ENCODE measurements around the gene UBA3. TPM values are rescaled to one million over a fixed set of nuclear protein-coding genes. Genes with fewer than 3 reads are reported as not detected.

UBA3 gene
- total RNA-seq, 4 donors from 2014 or later: 39.1 to 78.8 (median 42.6) TPM

DNA sequence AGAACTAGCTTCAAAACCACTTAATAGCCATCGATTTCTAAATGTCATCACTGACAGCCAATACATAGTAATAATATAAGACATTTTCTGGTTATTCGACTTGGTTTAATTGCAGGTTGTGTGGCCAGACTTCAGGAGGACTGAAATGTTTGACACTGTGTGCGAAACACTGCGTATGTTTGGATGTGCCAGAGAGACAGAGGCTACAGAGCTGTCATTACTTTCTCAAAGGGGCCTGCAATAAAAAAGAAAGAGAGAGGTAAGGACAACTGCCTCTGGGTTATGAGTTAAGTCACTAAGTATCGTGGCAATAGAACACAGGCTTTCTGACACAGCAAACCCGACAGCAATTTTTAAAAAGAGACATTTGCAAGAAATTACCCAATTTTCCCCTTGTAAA, 41.3 kb upstream of the UBA3 start:
- DNase-seq (ENCODE audit: low spot score) (no peak), ATAC-seq (ENCODE audit: low FRiP score) (no peak)
- TF ChIP-seq, protein P1, sequence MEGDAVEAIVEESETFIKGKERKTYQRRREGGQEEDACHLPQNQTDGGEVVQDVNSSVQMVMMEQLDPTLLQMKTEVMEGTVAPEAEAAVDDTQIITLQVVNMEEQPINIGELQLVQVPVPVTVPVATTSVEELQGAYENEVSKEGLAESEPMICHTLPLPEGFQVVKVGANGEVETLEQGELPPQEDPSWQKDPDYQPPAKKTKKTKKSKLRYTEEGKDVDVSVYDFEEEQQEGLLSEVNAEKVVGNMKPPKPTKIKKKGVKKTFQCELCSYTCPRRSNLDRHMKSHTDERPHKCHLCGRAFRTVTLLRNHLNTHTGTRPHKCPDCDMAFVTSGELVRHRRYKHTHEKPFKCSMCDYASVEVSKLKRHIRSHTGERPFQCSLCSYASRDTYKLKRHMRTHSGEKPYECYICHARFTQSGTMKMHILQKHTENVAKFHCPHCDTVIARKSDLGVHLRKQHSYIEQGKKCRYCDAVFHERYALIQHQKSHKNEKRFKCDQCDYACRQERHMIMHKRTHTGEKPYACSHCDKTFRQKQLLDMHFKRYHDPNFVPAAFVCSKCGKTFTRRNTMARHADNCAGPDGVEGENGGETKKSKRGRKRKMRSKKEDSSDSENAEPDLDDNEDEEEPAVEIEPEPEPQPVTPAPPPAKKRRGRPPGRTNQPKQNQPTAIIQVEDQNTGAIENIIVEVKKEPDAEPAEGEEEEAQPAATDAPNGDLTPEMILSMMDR (IDR thresholded peaks at IDR 0.05): no peak

DNA sequence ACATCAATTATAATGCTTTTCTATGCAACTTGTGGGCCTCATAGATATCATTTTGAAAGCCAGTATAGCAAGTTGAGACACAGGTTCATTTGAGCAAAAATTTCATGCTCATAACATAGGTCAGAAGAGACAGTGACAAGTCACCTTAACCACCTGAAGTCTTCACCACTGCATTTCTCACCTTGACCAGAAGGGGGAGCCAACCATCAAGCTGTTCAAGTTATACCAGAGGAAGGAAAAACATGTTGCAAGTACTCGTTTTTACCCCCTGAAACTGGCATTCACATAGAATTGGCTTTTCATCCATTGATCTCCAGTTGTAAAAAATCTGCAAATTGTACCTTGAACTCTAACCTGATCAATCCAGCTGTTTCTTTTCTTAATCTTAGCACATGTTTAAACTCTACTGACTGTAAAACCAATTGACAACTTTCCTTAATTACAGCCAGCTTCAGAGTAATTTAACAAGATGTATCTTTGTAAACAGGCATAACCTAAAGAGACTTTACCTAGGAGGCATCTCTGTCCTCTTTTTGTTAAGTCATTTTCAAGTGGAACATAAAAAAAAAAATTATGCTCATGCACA, 40.8 kb upstream of the UBA3 start:
- DNase-seq (ENCODE audit: low spot score): peak; percentile 71

DNA sequence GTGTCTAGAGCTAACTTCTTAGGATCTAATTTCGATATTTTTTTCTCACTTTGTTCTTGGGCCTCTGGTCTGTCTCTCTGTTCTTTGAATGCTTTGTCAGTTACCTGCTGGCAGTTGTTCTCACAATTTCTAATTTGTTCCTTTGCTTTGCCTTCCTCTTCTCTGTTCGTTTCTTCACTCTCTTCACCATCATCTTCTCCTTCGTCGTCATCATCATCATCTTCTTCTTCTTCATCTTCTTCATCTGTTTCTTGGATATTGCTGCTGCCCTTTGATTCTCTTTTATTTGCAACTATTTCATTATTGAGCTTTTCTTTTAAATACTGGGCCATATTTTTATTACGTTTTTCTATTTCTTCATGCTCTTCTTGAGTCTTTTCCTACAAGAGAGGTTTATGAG, 39.5 kb upstream of the UBA3 start:
- ATAC-seq (ENCODE audit: low FRiP score): no peak
- TF ChIP-seq, protein P1 (IDR thresholded peaks at IDR 0.05): no peak
- no peak for DNase-seq (ENCODE audit: low spot score)

More for the DNA sequence above, 40.8 kb upstream of the UBA3 start:
- no peak for ATAC-seq (ENCODE audit: low FRiP score)
- TF ChIP-seq, protein P1 (IDR thresholded peaks at IDR 0.05): peak in 1 of 3 donors; percentile 23

- ATAC-seq (ENCODE audit: low FRiP score) (no peak), DNase-seq (ENCODE audit: low spot score) (no peak)
- TF ChIP-seq, protein P1 (IDR thresholded peaks at IDR 0.05): no peak
These were observed 39.0 kb upstream of the UBA3 start for GRCh38 chr3:69119138-69119537.

- ATAC-seq (ENCODE audit: low FRiP score) (no peak), DNase-seq (ENCODE audit: low spot score) (no peak)
- TF ChIP-seq, protein P1 (IDR thresholded peaks at IDR 0.05): no peak
These were observed 38.4 kb upstream of the UBA3 start for GRCh38 chr3:69118555-69118954.

DNA sequence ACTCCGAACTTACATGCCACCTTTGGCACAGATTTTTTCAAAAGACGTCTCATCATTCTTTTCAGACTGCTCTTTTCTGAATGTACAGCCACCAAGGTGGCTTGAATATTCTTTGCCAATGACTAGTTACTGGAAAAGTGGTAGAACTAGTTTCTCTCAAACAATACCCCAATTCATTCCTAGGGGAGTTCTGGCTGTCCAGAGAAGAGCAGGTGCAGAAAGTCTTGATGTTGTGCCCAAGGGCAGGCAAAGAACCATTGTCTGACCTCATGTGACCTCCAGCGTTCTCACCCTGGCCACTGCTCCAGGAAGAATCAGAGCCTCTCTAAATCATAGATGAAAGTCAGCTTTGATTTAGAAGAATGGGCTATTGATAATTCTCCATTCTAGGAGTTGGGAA, 36.7 kb upstream of the UBA3 start:
- no peak for ATAC-seq (ENCODE audit: low FRiP score)
- TF ChIP-seq, protein P1 (IDR thresholded peaks at IDR 0.05): no peak
- no peak for DNase-seq (ENCODE audit: low spot score)

GRCh38 chr3:69116162-69116561, 36.0 kb upstream of the UBA3 start:
- DNase-seq (ENCODE audit: low spot score) (no peak), ATAC-seq (ENCODE audit: low FRiP score) (no peak)
- TF ChIP-seq, protein P1 (IDR thresholded peaks at IDR 0.05): no peak

Data from omental fat pad (tissue), 4 donors.